Skeletal muscle satellite cell (primary cell): Measurements from ENCODE around the gene COL24A1.
"Not testable (repeated sequence)": the region's sequence is repeated elsewhere in the genome, so short reads cannot be mapped to it uniquely, and the experiment has no call there.

Experiments
- H3K27me3 ChIP-seq: 2 replicates; pipeline ENCODE4 v1.7.0; 2013; ENCODE audit warnings: low read length; ENCODE audit not compliant: control insufficient read depth, insufficient read depth
- H3K36me3 ChIP-seq: 2 replicates; pipeline ENCODE4 v1.7.0; 2013; ENCODE audit warnings: mild to moderate bottlenecking, control low read depth, low read length; ENCODE audit not compliant: insufficient read depth
- H3K4me1 ChIP-seq: 2 replicates; pipeline ENCODE4 v1.7.0; 2013; ENCODE audit warnings: low read length; ENCODE audit not compliant: control insufficient read depth, insufficient read depth
- H3K4me2 ChIP-seq: 2 replicates; pipeline ENCODE4 v1.7.0; 2013; ENCODE audit warnings: mild to moderate bottlenecking, low read length
- H3K4me3 ChIP-seq: 2 replicates; pipeline ENCODE4 v1.7.0; 2013; ENCODE audit warnings: low read length
- H3K9ac ChIP-seq: 2 replicates; pipeline ENCODE4 v1.7.0; 2013; ENCODE audit warnings: mild to moderate bottlenecking, low read depth, low read length, moderate library complexity
- H3K9me3 ChIP-seq: replicated peaks from 2 replicates; pipeline ENCODE4 v1.7.0; 2013; ENCODE audit warnings: mild to moderate bottlenecking, control low read depth, low read length

Gene COL24A1

GRCh38 chr1:85777021-85777420, 379.6 kb downstream of the COL24A1 start:
- H3K4me2 ChIP-seq, H3K36me3 ChIP-seq, H3K9ac ChIP-seq, H3K27me3 ChIP-seq, H3K9me3 ChIP-seq, H3K4me3 ChIP-seq, H3K4me1 ChIP-seq: not testable (repeated sequence)

GRCh38 chr1:85762804-85763203, 393.8 kb downstream of the COL24A1 start:
- Histone ChIP-seq H3K9me3 (no peaks in the 10 kb centered on the region), H3K9ac (no peak overlapping the region), H3K4me3 (no peak overlapping the region), H3K4me2 (no peak overlapping the region), H3K36me3 (no peaks in the 10 kb centered on the region), H3K4me1 (no peaks in the 10 kb centered on the region), H3K27me3 (no peaks in the 10 kb centered on the region)

GRCh38 chr1:85756864-85757263, 399.7 kb downstream of the COL24A1 start:
- no peak overlapping the region for H3K9ac ChIP-seq
- no peak overlapping the region for H3K4me2 ChIP-seq
- no peaks in the 10 kb centered on the region for H3K9me3 ChIP-seq

GRCh38 chr1:85748120-85748519, 408.5 kb downstream of the COL24A1 start:
- Histone ChIP-seq H3K36me3 (no peaks in the 10 kb centered on the region), H3K4me3 (no peak overlapping the region), H3K9ac (no peak overlapping the region), H3K4me1 (no peaks in the 10 kb centered on the region), H3K9me3 (no peaks in the 10 kb centered on the region), H3K4me2 (no peak overlapping the region), H3K27me3 (no peaks in the 10 kb centered on the region)

More at GRCh38 chr1:85756864-85757263, 399.7 kb downstream of the COL24A1 start:
- Histone ChIP-seq H3K4me1 (no peaks in the 10 kb centered on the region), H3K36me3 (no peaks in the 10 kb centered on the region), H3K27me3 (no peaks in the 10 kb centered on the region), H3K4me3 (no peak overlapping the region)

- Histone ChIP-seq H3K36me3 (no peaks in the 10 kb centered on the region), H3K9ac (no peak overlapping the region), H3K27me3 (no peaks in the 10 kb centered on the region), H3K4me2 (no peak overlapping the region), H3K9me3 (no peaks in the 10 kb centered on the region), H3K4me1 (no peaks in the 10 kb centered on the region), H3K4me3 (no peak overlapping the region)
Observed at GRCh38 chr1:85746777-85747176, 409.8 kb downstream of the COL24A1 start.

- H3K4me1 ChIP-seq: no peaks in the 10 kb centered on the region
- no peak overlapping the region for H3K4me2 ChIP-seq
- H3K4me3 ChIP-seq: no peak overlapping the region
- H3K9ac ChIP-seq: no peak overlapping the region
- no peaks in the 10 kb centered on the region for H3K36me3 ChIP-seq
- H3K27me3 ChIP-seq: no peaks in the 10 kb centered on the region
- no peaks in the 10 kb centered on the region for H3K9me3 ChIP-seq
Observed at GRCh38 chr1:85743814-85744213, 412.8 kb downstream of the COL24A1 start.

GRCh38 chr1:85734931-85735330, 421.6 kb downstream of the COL24A1 start:
- H3K4me3 ChIP-seq: no peak overlapping the region
- no peak overlapping the region for H3K4me2 ChIP-seq
- no peaks in the 10 kb centered on the region for H3K27me3 ChIP-seq
- H3K4me1 ChIP-seq: no peaks in the 10 kb centered on the region
- H3K9ac ChIP-seq: no peak overlapping the region
- no peaks in the 10 kb centered on the region for H3K36me3 ChIP-seq
- no peaks in the 10 kb centered on the region for H3K9me3 ChIP-seq

GRCh38 chr1:85718678-85719340, 437.8 kb downstream of the COL24A1 start:
- no peak overlapping the region for H3K9ac ChIP-seq
- H3K36me3 ChIP-seq: no peaks in the 10 kb centered on the region
- H3K4me3 ChIP-seq: no peak overlapping the region
- H3K4me1 ChIP-seq: no peaks in the 10 kb centered on the region
- H3K27me3 ChIP-seq: no peaks in the 10 kb centered on the region
- H3K9me3 ChIP-seq: peaks cover 6% of the 10 kb centered on the region
- no peak overlapping the region for H3K4me2 ChIP-seq

- not testable (repeated sequence) for H3K4me3 ChIP-seq, H3K27me3 ChIP-seq, H3K9ac ChIP-seq, H3K4me1 ChIP-seq, H3K4me2 ChIP-seq, H3K36me3 ChIP-seq, H3K9me3 ChIP-seq
Observed at GRCh38 chr1:85714418-85715114, 442.0 kb downstream of the COL24A1 start.

GRCh38 chr1:85708829-85709227, 447.7 kb downstream of the COL24A1 start:
- H3K9me3 ChIP-seq: peaks cover under 1% of the 10 kb centered on the region
- peaks cover 14% of the 10 kb centered on the region for H3K36me3 ChIP-seq
- H3K4me2 ChIP-seq: peak overlapping the region; percentile 85
- H3K27me3 ChIP-seq: no peaks in the 10 kb centered on the region
- H3K4me1 ChIP-seq: peaks cover 8% of the 10 kb centered on the region
- H3K4me3 ChIP-seq: peak overlapping the region; percentile 86
- H3K9ac ChIP-seq: peak overlapping the region; percentile 85

- peak within 1 kb of the TSS; percentile 86 for H3K4me3 ChIP-seq
- peak within 1 kb of the TSS; percentile 85 for H3K4me2 ChIP-seq
- H3K27me3 ChIP-seq: no peaks in the 10 kb centered on the region
- H3K9ac ChIP-seq: peak within 1 kb of the TSS; percentile 85
- peaks cover 8% of the 10 kb centered on the region for H3K4me1 ChIP-seq
- H3K36me3 ChIP-seq: peaks cover 18% of the 10 kb centered on the region
- H3K9me3 ChIP-seq: no peaks in the 10 kb centered on the region
Observed at GRCh38 chr1:85707990-85708828, 448.4 kb downstream of the COL24A1 start, which contains the start of gene ZNHIT6. TSS of gene ZNHIT6 (minus strand) at chr1:85708433. CDS start at chr1:85708284, 149 bp downstream.
